GM21515 (cell line): ENCODE data around the gene TADA3.

Source experiments
- ATAC-seq: cut with Tn5 transposase; IDR thresholded peaks from one replicate; pipeline ENCODE4 v1.9.1; 2021; ENCODE audit not compliant: unreplicated experiment

The TADA3 gene

DNA sequence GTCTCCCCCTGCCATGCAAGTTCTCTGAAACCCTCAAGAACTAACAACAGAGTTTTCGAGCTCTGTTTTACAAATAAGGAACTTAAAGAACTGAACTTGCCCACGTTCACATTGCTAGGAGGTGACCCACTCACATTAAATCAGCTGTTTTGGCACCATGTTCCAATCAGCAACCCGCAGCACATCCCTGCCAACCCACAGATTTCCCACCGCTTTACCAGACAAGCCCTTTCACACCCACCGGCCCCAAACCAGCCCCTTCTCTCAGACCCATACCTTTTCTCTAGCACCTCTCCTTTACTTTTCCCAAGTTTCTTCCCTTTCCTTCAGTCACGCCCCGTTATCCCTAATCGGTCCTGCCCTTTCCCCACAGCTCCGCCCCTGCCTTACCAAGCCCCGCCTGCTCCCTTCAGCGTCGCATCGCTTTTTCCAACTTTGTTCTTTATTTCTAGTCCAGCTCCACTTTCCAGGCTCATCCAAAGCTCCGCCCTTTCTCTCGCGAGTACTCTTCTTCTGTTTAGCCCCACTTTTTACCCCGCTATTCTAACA, 61.5 kb downstream of the TADA3 start:
- peak; percentile 42 for ATAC-seq
